GM19193 (cell line): ENCODE measurements around the gene ESYT2.

Source experiments
- POLR2A ChIP-seq: IDR thresholded peaks from 4 replicates; pipeline ENCODE4 v1.6.1; 2011; ENCODE audit not compliant: insufficient read depth, insufficient read length; ENCODE audit errors: extremely low read depth

The ESYT2 gene

GRCh38 chr7:158858592-158859503 is 29.5 kb upstream of the ESYT2 start:
- no peak for TF ChIP-seq POLR2A

GRCh38 chr7:158856883-158857668 is 27.8 kb upstream of the ESYT2 start:
- no peak for TF ChIP-seq POLR2A

GRCh38 chr7:158854681-158855081 is 25.4 kb upstream of the ESYT2 start:
- TF ChIP-seq POLR2A: no peak

- TF ChIP-seq POLR2A: no peak
Measured at GRCh38 chr7:158850545-158851102, 21.3 kb upstream of the ESYT2 start.

GRCh38 chr7:158849768-158850544 is 20.6 kb upstream of the ESYT2 start:
- no peak for TF ChIP-seq POLR2A

DNA sequence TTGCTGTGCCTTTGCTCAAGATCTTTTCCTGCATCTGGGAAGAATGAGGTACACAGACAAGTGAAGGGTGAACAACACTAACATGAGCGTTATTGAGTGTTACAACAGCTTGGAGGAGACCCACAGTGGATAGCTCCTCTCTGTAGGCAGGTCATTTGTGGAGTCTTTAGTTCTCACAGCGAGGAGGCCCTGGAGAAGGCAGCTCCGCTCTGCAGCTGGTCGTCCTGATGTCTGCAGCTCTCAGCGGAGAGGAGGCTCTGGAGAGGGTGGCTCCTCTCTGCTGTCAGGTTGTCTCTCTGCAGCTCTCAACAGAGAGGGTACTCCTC is 20.1 kb upstream of the ESYT2 start:
- TF ChIP-seq POLR2A: no peak

GRCh38 chr7:158847451-158847866 is 18.1 kb upstream of the ESYT2 start:
- no peak for TF ChIP-seq POLR2A

GRCh38 chr7:158846304-158846703 is 17.0 kb upstream of the ESYT2 start:
- TF ChIP-seq POLR2A: no peak

DNA sequence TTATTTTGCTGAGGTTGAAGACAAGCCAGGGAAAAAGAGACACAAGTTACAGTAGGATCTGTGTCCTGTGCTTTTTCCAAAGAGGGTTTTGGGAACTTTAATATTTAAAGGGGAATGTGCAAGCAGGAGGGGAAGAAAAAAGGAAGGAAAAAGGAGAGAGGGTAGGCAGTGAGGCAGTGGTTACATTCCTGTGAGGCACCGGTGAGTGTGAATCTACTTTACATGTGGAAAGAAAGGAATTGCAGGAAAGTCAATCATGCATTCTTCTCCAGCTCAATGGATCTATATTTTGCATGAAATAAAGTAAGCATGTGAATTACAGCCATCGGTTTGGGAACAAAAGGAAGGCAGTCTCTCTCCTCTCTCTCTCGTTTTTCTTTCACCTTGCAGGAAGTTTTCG is 14.5 kb upstream of the ESYT2 start:
- TF ChIP-seq POLR2A: no peak

DNA sequence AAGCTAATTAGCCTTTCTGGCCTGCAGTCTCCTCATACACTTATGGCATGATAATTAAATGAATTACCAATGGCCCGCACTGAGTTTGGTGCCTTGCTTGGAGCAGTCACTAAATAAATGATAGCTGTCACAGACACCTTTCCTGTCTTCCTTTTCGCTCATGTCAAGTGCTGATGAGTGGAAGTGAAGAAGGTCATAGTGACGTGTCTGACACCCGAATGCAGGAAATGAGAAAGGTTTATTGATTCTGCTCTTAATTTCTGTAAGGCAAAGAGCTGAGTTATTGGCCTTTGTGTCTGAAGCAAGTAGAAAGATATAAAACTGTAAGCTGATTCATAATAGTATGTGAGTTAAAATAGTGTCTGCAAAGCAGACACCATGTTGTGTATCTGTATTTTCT is 13.2 kb upstream of the ESYT2 start:
- TF ChIP-seq POLR2A: no peak

- no peak for TF ChIP-seq POLR2A
Measured at GRCh38 chr7:158840604-158841003, 11.3 kb upstream of the ESYT2 start.

GRCh38 chr7:158837790-158838637 is 8.7 kb upstream of the ESYT2 start:
- no peak for TF ChIP-seq POLR2A

DNA sequence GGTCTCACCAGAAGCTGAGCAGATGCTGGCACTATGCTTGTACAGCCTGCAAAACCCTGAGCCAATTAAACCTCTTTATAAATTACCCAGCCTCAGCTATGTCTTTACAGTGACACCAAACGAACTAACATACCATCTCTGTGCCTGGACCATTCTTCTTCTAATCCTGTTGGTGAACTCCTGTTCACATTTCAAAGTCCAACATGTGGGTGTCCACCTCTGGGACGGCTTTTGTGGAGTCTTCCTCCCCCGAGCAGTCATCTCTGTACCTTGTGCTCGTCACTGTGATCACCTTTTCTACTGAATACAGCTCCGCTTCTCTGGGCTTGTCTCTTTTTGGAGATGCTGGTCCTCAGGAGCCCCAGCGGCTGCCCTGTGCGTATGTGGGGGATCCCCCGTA is 7.4 kb upstream of the ESYT2 start:
- TF ChIP-seq POLR2A: no peak
